AG09309 (cell line): ENCODE results near the gene CEACAM18.

ENCODE experiments used
- DNase-seq: peaks from one replicate; pipeline ENCODE4 v3.0.0-alpha.2; 2010; ENCODE audit warnings: low read depth
- H3K4me3 ChIP-seq: 2 replicates; pipeline ENCODE4 v1.5.1; 2011; ENCODE audit warnings: mild to moderate bottlenecking, low read depth, low read length, moderate library complexity; ENCODE audit not compliant: control insufficient read depth
- TF ChIP-seq, protein P1 (sequence below): IDR thresholded peaks from 2 replicates; pipeline ENCODE4 v1.5.1; 2011; ENCODE audit warnings: mild to moderate bottlenecking, low read depth, low read length, inconsistent platforms; ENCODE audit not compliant: insufficient read depth, control insufficient read depth; ENCODE audit errors: missing control alignments

CEACAM18 gene

GRCh38 chr19:51468545-51468920 lies 9.8 kb upstream of the CEACAM18 start:
- H3K4me3 ChIP-seq, result no peak overlapping the region
- DNase-seq, result no peak
- TF ChIP-seq, protein P1, sequence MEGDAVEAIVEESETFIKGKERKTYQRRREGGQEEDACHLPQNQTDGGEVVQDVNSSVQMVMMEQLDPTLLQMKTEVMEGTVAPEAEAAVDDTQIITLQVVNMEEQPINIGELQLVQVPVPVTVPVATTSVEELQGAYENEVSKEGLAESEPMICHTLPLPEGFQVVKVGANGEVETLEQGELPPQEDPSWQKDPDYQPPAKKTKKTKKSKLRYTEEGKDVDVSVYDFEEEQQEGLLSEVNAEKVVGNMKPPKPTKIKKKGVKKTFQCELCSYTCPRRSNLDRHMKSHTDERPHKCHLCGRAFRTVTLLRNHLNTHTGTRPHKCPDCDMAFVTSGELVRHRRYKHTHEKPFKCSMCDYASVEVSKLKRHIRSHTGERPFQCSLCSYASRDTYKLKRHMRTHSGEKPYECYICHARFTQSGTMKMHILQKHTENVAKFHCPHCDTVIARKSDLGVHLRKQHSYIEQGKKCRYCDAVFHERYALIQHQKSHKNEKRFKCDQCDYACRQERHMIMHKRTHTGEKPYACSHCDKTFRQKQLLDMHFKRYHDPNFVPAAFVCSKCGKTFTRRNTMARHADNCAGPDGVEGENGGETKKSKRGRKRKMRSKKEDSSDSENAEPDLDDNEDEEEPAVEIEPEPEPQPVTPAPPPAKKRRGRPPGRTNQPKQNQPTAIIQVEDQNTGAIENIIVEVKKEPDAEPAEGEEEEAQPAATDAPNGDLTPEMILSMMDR, result no peak

DNA sequence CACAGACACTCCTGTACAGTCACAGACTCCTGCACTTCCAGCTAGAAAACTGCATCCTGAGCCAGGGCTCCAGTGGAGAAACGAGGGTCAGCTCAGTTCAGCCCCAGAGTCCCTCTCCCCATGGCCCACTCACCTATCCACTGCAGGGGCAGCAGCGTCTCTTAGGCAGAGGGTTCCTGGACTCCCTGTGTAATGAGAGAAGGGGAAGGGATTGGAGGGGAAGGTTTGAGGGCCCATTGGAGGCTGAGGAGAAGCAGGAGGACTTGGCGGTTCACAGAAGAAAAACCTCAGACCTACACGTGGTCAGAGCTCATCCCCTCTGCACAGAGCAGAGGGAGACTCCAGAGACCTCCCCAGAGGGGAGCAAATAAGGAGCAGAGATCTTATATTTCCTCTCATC lies 9.2 kb upstream of the CEACAM18 start:
- no peak for DNase-seq
- H3K4me3 ChIP-seq, result no peak overlapping the region
- TF ChIP-seq, protein P1, result no peak

GRCh38 chr19:51469629-51470028 lies 8.7 kb upstream of the CEACAM18 start:
- DNase-seq, result no peak
- H3K4me3 ChIP-seq, result no peak overlapping the region
- TF ChIP-seq, protein P1, result no peak

DNA sequence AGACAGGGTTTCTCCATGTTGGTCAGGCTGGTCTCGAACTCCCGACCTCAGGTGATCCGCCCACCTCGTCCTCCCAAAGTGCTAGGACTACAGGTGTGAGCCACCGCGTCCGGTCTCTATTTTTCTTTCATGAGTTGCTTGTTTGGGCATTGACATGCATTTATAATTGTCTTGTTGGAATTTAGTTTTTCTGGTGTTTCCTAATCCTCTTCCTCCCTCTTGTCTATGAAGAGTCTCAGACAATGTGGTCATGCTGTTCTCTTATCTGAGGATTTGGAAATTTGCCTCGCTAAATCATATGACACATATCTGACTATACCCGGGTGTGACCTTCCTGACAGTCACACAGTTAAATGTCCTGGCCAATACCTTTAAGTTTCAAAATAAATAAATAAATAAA lies 7.4 kb upstream of the CEACAM18 start:
- TF ChIP-seq, protein P1, result no peak
- DNase-seq, result no peak
- no peak overlapping the region for H3K4me3 ChIP-seq

- TF ChIP-seq, protein P1, result no peak
- no peak for DNase-seq
- no peak overlapping the region for H3K4me3 ChIP-seq
Observed at GRCh38 chr19:51471527-51471926, 6.8 kb upstream of the CEACAM18 start.

GRCh38 chr19:51472607-51473006 lies 5.7 kb upstream of the CEACAM18 start:
- no peak for DNase-seq
- TF ChIP-seq, protein P1, result no peak

More at GRCh38 chr19:51472607-51473006, 5.7 kb upstream of the CEACAM18 start:
- no peak overlapping the region for H3K4me3 ChIP-seq
